ENCODE measurements around the gene C14orf132.

Gene C14orf132

GRCh38 chr14:96100161-96101064 lies 61.3 kb downstream of the C14orf132 start:
- no peak for DNase-seq

GRCh38 chr14:96102081-96102856 lies 63.1 kb downstream of the C14orf132 start:
- DNase-seq = no peak

GRCh38 chr14:96103075-96103474 lies 63.9 kb downstream of the C14orf132 start:
- no peak for DNase-seq

- DNase-seq = no peak
These were observed 64.6 kb downstream of the C14orf132 start for GRCh38 chr14:96103560-96104460.

GRCh38 chr14:96104469-96105057 lies 65.4 kb downstream of the C14orf132 start:
- no peak for DNase-seq

- DNase-seq = no peak
These were observed 66.1 kb downstream of the C14orf132 start for GRCh38 chr14:96105089-96105925.

GRCh38 chr14:96105926-96106441 lies 66.8 kb downstream of the C14orf132 start:
- DNase-seq = no peak

- no peak for DNase-seq
These were observed 67.7 kb downstream of the C14orf132 start for GRCh38 chr14:96106891-96107290.

GRCh38 chr14:96108061-96108795 lies 69.1 kb downstream of the C14orf132 start:
- DNase-seq = no peak

GRCh38 chr14:96108911-96109310 lies 69.7 kb downstream of the C14orf132 start:
- DNase-seq = no peak

GRCh38 chr14:96109596-96110355 lies 70.6 kb downstream of the C14orf132 start:
- no peak for DNase-seq

GRCh38 chr14:96112032-96112431 lies 72.9 kb downstream of the C14orf132 start:
- no peak for DNase-seq

- no peak for DNase-seq
These were observed 74.8 kb downstream of the C14orf132 start for GRCh38 chr14:96114002-96114401.

- DNase-seq = no peak
These were observed 78.1 kb downstream of the C14orf132 start for GRCh38 chr14:96117101-96117897.

- no peak for DNase-seq
These were observed 78.8 kb downstream of the C14orf132 start for GRCh38 chr14:96117960-96118359.

GRCh38 chr14:96118391-96118790 lies 79.2 kb downstream of the C14orf132 start:
- no peak for DNase-seq

- no peak for DNase-seq
These were observed 80.8 kb downstream of the C14orf132 start for GRCh38 chr14:96119947-96120346.

- no peak for DNase-seq
These were observed 81.2 kb downstream of the C14orf132 start for GRCh38 chr14:96120392-96120791.

GRCh38 chr14:96120941-96121340 lies 81.8 kb downstream of the C14orf132 start:
- no peak for DNase-seq
